ENCODE measurements around the gene TMED6. TPM values are rescaled to one million over a fixed set of nuclear protein-coding genes. Genes with fewer than 3 reads are reported as not detected.

Gene TMED6
- total and polyA plus RNA-seq, 2 of the 8 experiments (the other 6 are each of a cell fraction or from before 2014, with no cell fraction given) = not detected

GRCh38 chr16:69396187-69397061 is 44.8 kb upstream of the TMED6 start (continued):
- TF ChIP-seq ATF3 (IDR thresholded peaks at IDR 0.05; ENCODE audit: insufficient read depth, low read depth, low read length) (0 out of 2 replicates have a peak, but pooled peaks have one; percentile 21), CTCF (IDR thresholded peaks at IDR 0.05; ENCODE audit: control extremely low read depth in 1 of 3, insufficient read depth in 1 of 3, low read depth in 1 of 3, low read length in 3 of 3) (peak in 2 of 3 experiments; percentile 52 to 62; a peak in 3 of 4 replicates)
